HEK293 (cell line): ENCODE results near the gene ECI1.

Experiments used
- CTCF ChIA-PET: fragments of 350-600 bp; formaldehyde crosslinking; extraction: SDS; loops from one replicate; lab custom pipeline; 2021; ENCODE audit warnings: antibody characterized with exemption; lab: Yijun Ruan, JAX
- POLR2A ChIA-PET: fragments of 300-600 bp; formaldehyde crosslinking; extraction: SDS; loops from one replicate; lab custom pipeline; 2020; ENCODE audit warnings: antibody characterized with exemption, inconsistent platforms; lab: Yijun Ruan, JAX
- H3K27ac ChIP-seq: fragments of 200-500 bp; sonication (Bioruptor generic); 2 replicates; pipeline ENCODE4 v1.5.1; 2014; ENCODE audit warnings: low read depth, low read length, control low read depth, inconsistent platforms; ENCODE audit errors: extremely low read depth
- H3K36me3 ChIP-seq, 2 experiments: fragments of 200-500 bp in 1 of 2; sonication (Bioruptor generic) in 1 of 2; 1 replicate in 1 of 2; 2 replicates in 1 of 2; pipeline ENCODE4 v1.5.1; 2014 to 2017; ENCODE audit warnings: inconsistent platforms in 2 of 2, low read length in 2 of 2; ENCODE audit not compliant: control insufficient read depth in 2 of 2, insufficient read depth in 1 of 2
- H3K4me1 ChIP-seq: fragments of 200-500 bp; sonication (Bioruptor generic); 2 replicates; pipeline ENCODE4 v1.5.1; 2014; ENCODE audit warnings: mild to moderate bottlenecking, low read length, inconsistent platforms; ENCODE audit not compliant: control insufficient read depth, insufficient read depth
- H3K4me3 ChIP-seq: 2 replicates; pipeline ENCODE4 v1.5.1; 2011; ENCODE audit warnings: low read depth, mild to moderate bottlenecking, control low read depth, low read length, moderate library complexity
- H3K9me3 ChIP-seq: fragments of 200-500 bp; sonication (Bioruptor generic); 2 replicates; pipeline ENCODE4 v1.5.1; 2014; ENCODE audit warnings: low read depth, low read length, inconsistent platforms; ENCODE audit not compliant: control insufficient read depth, insufficient read depth
- BCL6B ChIP-seq: fragments of 450-650 bp; formaldehyde crosslinking; IDR thresholded peaks from 2 replicates; pipeline ENCODE4 v1.5.1; 2017; ENCODE audit warnings: missing biosample characterization, missing genetic modification characterization
- CTCF ChIP-seq: fragments of 450-650 bp; formaldehyde crosslinking; IDR thresholded peaks from 2 replicates; pipeline ENCODE4 v1.5.1; 2016; ENCODE audit warnings: missing biosample characterization, missing genetic modification characterization
- EGR2 ChIP-seq: fragments of 450-650 bp; formaldehyde crosslinking; IDR thresholded peaks from 2 replicates; pipeline ENCODE4 v1.5.1; 2016; ENCODE audit warnings: low read depth, missing biosample characterization, missing genetic modification characterization
- IKZF3 ChIP-seq: fragments of 450-650 bp; IDR thresholded peaks from 2 replicates; pipeline ENCODE4 v1.5.0; 2018; ENCODE audit warnings: missing biosample characterization, mild to moderate bottlenecking, missing genetic modification characterization, moderate library complexity
- KLF10 ChIP-seq: fragments of 450-650 bp; IDR thresholded peaks from 2 replicates; pipeline ENCODE4 v1.5.1; 2018; ENCODE audit warnings: missing biosample characterization, mild to moderate bottlenecking, missing genetic modification characterization
- KLF9 ChIP-seq: fragments of 450-650 bp; formaldehyde crosslinking; IDR thresholded peaks from 2 replicates; pipeline ENCODE4 v1.5.1; 2016; ENCODE audit warnings: missing biosample characterization, missing genetic modification characterization, low read depth
- PRDM2 ChIP-seq: fragments of 450-650 bp; formaldehyde crosslinking; IDR thresholded peaks from 2 replicates; pipeline ENCODE4 v1.5.1; 2016; ENCODE audit warnings: missing biosample characterization, missing genetic modification characterization, borderline replicate concordance
- SCRT2 ChIP-seq: fragments of 450-650 bp; formaldehyde crosslinking; IDR thresholded peaks from 2 replicates; pipeline ENCODE4 v1.5.1; 2016; ENCODE audit warnings: missing biosample characterization, missing genetic modification characterization
- SP2 ChIP-seq: fragments of 450-650 bp; formaldehyde crosslinking; IDR thresholded peaks from 2 replicates; pipeline ENCODE4 v1.5.1; 2016; ENCODE audit warnings: missing biosample characterization, missing genetic modification characterization
- SP7 ChIP-seq: fragments of 450-650 bp; formaldehyde crosslinking; IDR thresholded peaks from 2 replicates; pipeline ENCODE4 v1.5.1; 2016; ENCODE audit warnings: missing biosample characterization, missing genetic modification characterization
- ZNF148 ChIP-seq: fragments of 450-650 bp; formaldehyde crosslinking; IDR thresholded peaks from 2 replicates; pipeline ENCODE4 v1.5.0; 2017; ENCODE audit warnings: missing biosample characterization, missing genetic modification characterization, borderline replicate concordance
- ZNF184 ChIP-seq: fragments of 450-650 bp; IDR thresholded peaks from 2 replicates; pipeline ENCODE4 v1.5.1; 2018; ENCODE audit warnings: missing biosample characterization, mild to moderate bottlenecking, missing genetic modification characterization
- ZNF19 ChIP-seq: fragments of 450-650 bp; formaldehyde crosslinking; IDR thresholded peaks from 2 replicates; pipeline ENCODE4; 2016; ENCODE audit warnings: missing biosample characterization, missing genetic modification characterization, low read depth
- ZNF2 ChIP-seq: fragments of 450-650 bp; formaldehyde crosslinking; IDR thresholded peaks from 2 replicates; pipeline ENCODE4 v1.5.1; 2016; ENCODE audit warnings: missing biosample characterization, missing genetic modification characterization
- ZNF266 ChIP-seq: fragments of 450-650 bp; formaldehyde crosslinking; IDR thresholded peaks from 2 replicates; pipeline ENCODE4 v1.5.1; 2016; ENCODE audit warnings: missing biosample characterization, missing genetic modification characterization, low read depth
- ZNF274 ChIP-seq, 2 experiments: fragments of 200-500 bp in 1 of 2; fragments of 450-650 bp in 1 of 2; sonication (Bioruptor generic) in 1 of 2; formaldehyde crosslinking in 1 of 2; IDR thresholded peaks; 2 replicates each; pipeline versions ENCODE4 v1.5.1 to v1.6.1; 2014 to 2016; ENCODE audit warnings: borderline replicate concordance in 1 of 2, inconsistent platforms in 1 of 2, low read length in 1 of 2, missing biosample characterization in 1 of 2, missing genetic modification characterization in 1 of 2
- ZNF391 ChIP-seq: fragments of 450-650 bp; formaldehyde crosslinking; IDR thresholded peaks from 2 replicates; pipeline ENCODE4 v1.5.1; 2016; ENCODE audit warnings: low read depth, missing biosample characterization, missing genetic modification characterization, borderline replicate concordance
- ZNF433 ChIP-seq: fragments of 450-650 bp; formaldehyde crosslinking; IDR thresholded peaks from 2 replicates; pipeline ENCODE4 v1.5.1; 2016; ENCODE audit warnings: missing biosample characterization, missing genetic modification characterization, low read depth

Gene ECI1

GRCh38 chr16:2216330-2216729 lies 35.1 kb downstream of the ECI1 start (continued):
- TF ChIP-seq ZNF148 (tag by site-specific recombination) (no peak), ZNF433 (tag by site-specific recombination) (no peak), ZNF274 (IDR thresholded peaks at IDR 0.05; ENCODE audit: low read length) (no peak), ZNF274 (tag by site-specific recombination; IDR thresholded peaks at IDR 0.05; ENCODE audit: borderline replicate concordance) (no peak), IKZF3 (no peak), ZNF391 (no peak), ZNF266 (tag by site-specific recombination) (no peak)

GRCh38 chr16:2214719-2214968 lies 36.7 kb downstream of the ECI1 start, which contains the start of gene PGP:
PGP (minus strand) TSS chr16:2214840; CDS start chr16:2214777, 63 bp downstream.
- Histone ChIP-seq H3K27ac (peak within 1 kb of the TSS; percentile 94), H3K9me3 (no peaks in the 10 kb centered on the region), H3K4me3 (peak within 1 kb of the TSS; percentile 78), H3K4me1 (0 out of 2 replicates have a peak, but pooled peaks cover 2% of the 10 kb centered on the region), H3K36me3 (peaks cover 0 to 25% of the 10 kb centered on the region in 2 experiments; a peak in 1 of 3 replicates)
- no peak for TF ChIP-seq SCRT2 (tag by site-specific recombination)
- TF ChIP-seq ZNF184 (tag by site-specific recombination): no peak
- TF ChIP-seq EGR2 (tag by site-specific recombination): 0 out of 2 replicates have a peak, but pooled peaks have one; percentile 27
- no peak for TF ChIP-seq PRDM2 (tag by site-specific recombination)
- POLR2A ChIA-PET: interaction anchor here (0.5 to 2.0 kb wide), 21 partner anchors 8 to 1058 kb away, joined by 3 to 22 read pairs (median 5); partner anchors contain the start of genes DNASE1L2, E4F1, ECI1 and MLST8
- CTCF ChIA-PET: interaction anchor here (0.6 to 1.6 kb wide), 4 partner anchors 16 to 210 kb away, joined by 3 to 7 read pairs (median 4); partner anchors contain the start of genes DNASE1L2 and ECI1

- ChIA-PET CTCF (interaction anchor here (0.6 to 1.6 kb wide), 4 partner anchors 16 to 210 kb away, joined by 3 to 7 read pairs (median 4); partner anchors contain the start of genes DNASE1L2 and ECI1), POLR2A (interaction anchor here (0.5 to 2.0 kb wide), 19 partner anchors 8 to 1059 kb away, joined by 3 to 22 read pairs (median 5); partner anchors contain the start of genes DNASE1L2, E4F1, ECI1 and MLST8)
- Histone ChIP-seq H3K9me3 (no peaks in the 10 kb centered on the region), H3K27ac (peak overlapping the region; percentile 94), H3K4me1 (0 out of 2 replicates have a peak, but pooled peaks cover 2% of the 10 kb centered on the region), H3K4me3 (peak overlapping the region; percentile 78), H3K36me3 (peaks cover 0 to 31% of the 10 kb centered on the region in 2 experiments; a peak in 1 of 3 replicates)
- no peak for TF ChIP-seq ZNF19
- no peak for TF ChIP-seq SP2 (tag by site-specific recombination)
- TF ChIP-seq CTCF (tag by site-specific recombination): peak; percentile 28; the same call in 1 of the 2 replicates
- no peak for TF ChIP-seq SP7 (tag by site-specific recombination)
- no peak for TF ChIP-seq ZNF274 (IDR thresholded peaks at IDR 0.05; ENCODE audit: low read length)
- no peak for TF ChIP-seq ZNF274 (tag by site-specific recombination; IDR thresholded peaks at IDR 0.05; ENCODE audit: borderline replicate concordance)
- TF ChIP-seq KLF9: peak; percentile 47
- TF ChIP-seq KLF10 (tag by site-specific recombination): no peak
- no peak for TF ChIP-seq ZNF2
- TF ChIP-seq BCL6B: no peak
These were observed 37.3 kb downstream of the ECI1 start for GRCh38 chr16:2213817-2214718.
